Measurements from ENCODE around the gene BCAS3.

The BCAS3 gene

GRCh38 chr17:61232871-61233270 lies 555.2 kb downstream of the BCAS3 start:
- Histone ChIP-seq H3K36me3 (ENCODE audit: control insufficient read depth, low read length) (no peaks in the 10 kb centered on the region), H3K4me3 (ENCODE audit: low read length) (no peak overlapping the region), H3K9me2 (replicated peaks; ENCODE audit: control insufficient read depth, low read length) (no peaks in the 10 kb centered on the region), H4K20me1 (ENCODE audit: control insufficient read depth, insufficient read depth, low read depth, low read length) (no peaks in the 10 kb centered on the region), H3K27ac (ENCODE audit: low read depth, low read length) (no peak overlapping the region), H3K79me2 (ENCODE audit: control insufficient read depth, low read length) (no peaks in the 10 kb centered on the region), H3F3A (ENCODE audit: control insufficient read depth, insufficient read depth) (no peaks in the 10 kb centered on the region), H3K27me3 (ENCODE audit: control insufficient read depth, low read length) (peaks cover 3% of the 10 kb centered on the region; the same call in 1 of the 2 replicates), H3K9me3 (ENCODE audit: control insufficient read depth, insufficient read depth, low read length) (no peaks in the 10 kb centered on the region), H3K4me2 (ENCODE audit: low read length) (no peak overlapping the region), H3K4me1 (ENCODE audit: control insufficient read depth, low read length) (no peaks in the 10 kb centered on the region)
- TF ChIP-seq EZH2phosphoT487 (IDR thresholded peaks at IDR 0.05; ENCODE audit: borderline replicate concordance, low read length) (no peak), CTCF (IDR thresholded peaks at IDR 0.05; ENCODE audit: low read depth, low read length, poor library complexity, severe bottlenecking) (no peak)

- H3K9me3 ChIP-seq (ENCODE audit: control insufficient read depth, insufficient read depth, low read length) = no peaks in the 10 kb centered on the region
- no peaks in the 10 kb centered on the region for H3K4me1 ChIP-seq (ENCODE audit: control insufficient read depth, low read length)
- no peak overlapping the region for H3K4me2 ChIP-seq (ENCODE audit: low read length)
- H3K27me3 ChIP-seq (ENCODE audit: control insufficient read depth, low read length) = peaks cover 3% of the 10 kb centered on the region; the same call in 1 of the 2 replicates
- no peaks in the 10 kb centered on the region for H3F3A ChIP-seq (ENCODE audit: control insufficient read depth, insufficient read depth)
- H3K36me3 ChIP-seq (ENCODE audit: control insufficient read depth, low read length) = no peaks in the 10 kb centered on the region
- H3K27ac ChIP-seq (ENCODE audit: low read depth, low read length) = no peak overlapping the region
- no peaks in the 10 kb centered on the region for H4K20me1 ChIP-seq (ENCODE audit: control insufficient read depth, insufficient read depth, low read depth, low read length)
- H3K79me2 ChIP-seq (ENCODE audit: control insufficient read depth, low read length) = no peaks in the 10 kb centered on the region
- TF ChIP-seq EZH2phosphoT487 (IDR thresholded peaks at IDR 0.05; ENCODE audit: borderline replicate concordance, low read length) (no peak), CTCF (IDR thresholded peaks at IDR 0.05; ENCODE audit: low read depth, low read length, poor library complexity, severe bottlenecking) (no peak)
- H3K4me3 ChIP-seq (ENCODE audit: low read length) = no peak overlapping the region
- no peaks in the 10 kb centered on the region for H3K9me2 ChIP-seq (replicated peaks; ENCODE audit: control insufficient read depth, low read length)
These were observed 556.5 kb downstream of the BCAS3 start for GRCh38 chr17:61233991-61234750.

- Histone ChIP-seq H3K4me2 (ENCODE audit: low read length) (no peak overlapping the region), H3K27ac (ENCODE audit: low read depth, low read length) (no peak overlapping the region)
- TF ChIP-seq CTCF (IDR thresholded peaks at IDR 0.05; ENCODE audit: low read depth, low read length, poor library complexity, severe bottlenecking) = no peak
These were observed 557.6 kb downstream of the BCAS3 start for GRCh38 chr17:61235001-61235826.

More at GRCh38 chr17:61235001-61235826, 557.6 kb downstream of the BCAS3 start:
- Histone ChIP-seq H3K36me3 (ENCODE audit: control insufficient read depth, low read length) (no peaks in the 10 kb centered on the region), H3K79me2 (ENCODE audit: control insufficient read depth, low read length) (no peaks in the 10 kb centered on the region), H3F3A (ENCODE audit: control insufficient read depth, insufficient read depth) (no peaks in the 10 kb centered on the region), H3K9me2 (replicated peaks; ENCODE audit: control insufficient read depth, low read length) (no peaks in the 10 kb centered on the region), H3K4me1 (ENCODE audit: control insufficient read depth, low read length) (no peaks in the 10 kb centered on the region), H3K4me3 (ENCODE audit: low read length) (no peak overlapping the region), H3K9me3 (ENCODE audit: control insufficient read depth, insufficient read depth, low read length) (no peaks in the 10 kb centered on the region), H3K27me3 (ENCODE audit: control insufficient read depth, low read length) (peaks cover 3% of the 10 kb centered on the region; the same call in 1 of the 2 replicates), H4K20me1 (ENCODE audit: control insufficient read depth, insufficient read depth, low read depth, low read length) (no peaks in the 10 kb centered on the region)

Measured in DOHH2 (cell line).